GM12872 (cell line): ENCODE results near the gene MOB2.

Experiments
- TF ChIP-seq, protein P1 (sequence below): IDR thresholded peaks from 3 replicates; pipeline ENCODE4 v1.5.1; 2011; ENCODE audit warnings: low read depth, mild to moderate bottlenecking, low read length, moderate library complexity; ENCODE audit not compliant: insufficient read depth

Gene MOB2

GRCh38 chr11:1500466-1501420 is 14.2 kb upstream of the MOB2 start:
- TF ChIP-seq, protein P1, sequence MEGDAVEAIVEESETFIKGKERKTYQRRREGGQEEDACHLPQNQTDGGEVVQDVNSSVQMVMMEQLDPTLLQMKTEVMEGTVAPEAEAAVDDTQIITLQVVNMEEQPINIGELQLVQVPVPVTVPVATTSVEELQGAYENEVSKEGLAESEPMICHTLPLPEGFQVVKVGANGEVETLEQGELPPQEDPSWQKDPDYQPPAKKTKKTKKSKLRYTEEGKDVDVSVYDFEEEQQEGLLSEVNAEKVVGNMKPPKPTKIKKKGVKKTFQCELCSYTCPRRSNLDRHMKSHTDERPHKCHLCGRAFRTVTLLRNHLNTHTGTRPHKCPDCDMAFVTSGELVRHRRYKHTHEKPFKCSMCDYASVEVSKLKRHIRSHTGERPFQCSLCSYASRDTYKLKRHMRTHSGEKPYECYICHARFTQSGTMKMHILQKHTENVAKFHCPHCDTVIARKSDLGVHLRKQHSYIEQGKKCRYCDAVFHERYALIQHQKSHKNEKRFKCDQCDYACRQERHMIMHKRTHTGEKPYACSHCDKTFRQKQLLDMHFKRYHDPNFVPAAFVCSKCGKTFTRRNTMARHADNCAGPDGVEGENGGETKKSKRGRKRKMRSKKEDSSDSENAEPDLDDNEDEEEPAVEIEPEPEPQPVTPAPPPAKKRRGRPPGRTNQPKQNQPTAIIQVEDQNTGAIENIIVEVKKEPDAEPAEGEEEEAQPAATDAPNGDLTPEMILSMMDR = no peak

- TF ChIP-seq, protein P1 = no peak
Observed at GRCh38 chr11:1499899-1500298, 13.3 kb upstream of the MOB2 start.

- TF ChIP-seq, protein P1 = no peak
Observed at GRCh38 chr11:1499261-1499890, 12.8 kb upstream of the MOB2 start.

GRCh38 chr11:1498262-1498661 is 11.7 kb upstream of the MOB2 start:
- TF ChIP-seq, protein P1 = no peak

DNA sequence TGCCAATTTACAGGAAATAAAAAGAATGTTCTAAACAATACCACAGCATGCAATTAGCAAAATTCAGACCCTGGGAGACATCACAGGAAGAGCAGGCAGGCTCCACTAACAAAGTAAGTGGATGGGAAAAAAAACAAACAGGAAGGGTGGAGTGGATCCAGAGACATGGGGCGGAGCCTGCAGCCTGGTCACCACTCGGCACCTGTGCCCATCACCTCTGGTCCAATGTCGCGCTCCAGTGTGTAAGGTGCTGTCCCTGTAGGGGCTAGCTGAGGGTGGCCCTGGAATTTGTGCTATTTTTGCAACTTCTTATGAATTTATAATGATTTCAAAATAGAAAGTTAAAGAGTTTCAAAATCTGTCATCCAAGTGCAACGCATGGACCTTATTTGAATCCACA is 11.0 kb upstream of the MOB2 start:
- TF ChIP-seq, protein P1 = no peak

DNA sequence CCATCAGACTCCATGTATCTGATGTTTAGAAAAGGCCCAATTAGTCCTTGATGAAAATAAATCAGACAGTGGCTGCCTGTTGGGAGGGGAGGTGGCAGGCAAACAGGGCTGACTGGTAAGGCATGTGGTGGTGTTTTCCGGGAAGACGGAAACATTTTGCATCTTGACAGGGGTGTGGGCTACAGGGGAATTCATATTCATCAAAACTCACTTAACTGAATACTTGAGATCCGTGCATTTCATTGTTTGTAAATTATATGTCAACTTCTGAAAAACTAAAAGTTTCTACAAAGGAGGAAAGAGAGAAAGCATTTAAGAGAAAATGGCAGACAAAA is 10.1 kb upstream of the MOB2 start:
- TF ChIP-seq, protein P1 = no peak

DNA sequence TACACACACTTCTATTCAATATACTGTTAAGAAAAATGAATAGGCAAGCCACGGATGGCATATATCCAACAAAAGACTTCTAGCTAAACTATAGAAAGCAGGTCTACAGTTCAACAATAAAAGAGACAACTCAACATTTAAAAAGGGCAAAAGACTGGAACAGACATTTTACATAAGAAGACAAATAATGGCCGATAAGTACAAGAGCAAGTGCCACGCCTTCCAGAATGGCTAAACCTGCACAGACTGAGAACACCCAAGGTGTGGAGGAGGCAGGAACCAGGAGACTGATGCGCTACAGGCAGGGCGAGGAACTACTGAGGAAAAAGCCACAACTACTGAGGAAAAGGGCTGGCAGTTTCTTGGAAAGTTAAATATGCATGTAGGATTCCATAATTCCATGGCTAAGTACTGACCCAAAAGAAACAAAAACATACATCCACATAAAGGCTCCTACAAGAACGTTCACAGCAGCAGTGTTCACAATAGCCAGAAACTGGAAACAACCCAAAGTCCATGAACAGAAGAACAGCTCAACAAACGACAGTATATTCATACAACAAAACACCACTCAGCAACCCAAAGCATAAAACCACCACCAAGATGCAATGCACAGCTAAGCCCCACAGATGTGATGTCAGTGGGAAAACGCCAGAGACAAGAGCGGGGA is 9.6 kb upstream of the MOB2 start:
- TF ChIP-seq, protein P1 = no peak
